ENCODE measurements around the gene MIF. TPM values are rescaled to one million over a fixed set of nuclear protein-coding genes. Genes with fewer than 3 reads are reported as not detected.
"Not testable (repeated sequence)": the region's sequence is repeated elsewhere in the genome, so short reads cannot be mapped to it uniquely, and the experiment has no call there.

Gene MIF
- total and polyA plus RNA-seq, 2 donors, result 70.1 to 528 TPM

DNA sequence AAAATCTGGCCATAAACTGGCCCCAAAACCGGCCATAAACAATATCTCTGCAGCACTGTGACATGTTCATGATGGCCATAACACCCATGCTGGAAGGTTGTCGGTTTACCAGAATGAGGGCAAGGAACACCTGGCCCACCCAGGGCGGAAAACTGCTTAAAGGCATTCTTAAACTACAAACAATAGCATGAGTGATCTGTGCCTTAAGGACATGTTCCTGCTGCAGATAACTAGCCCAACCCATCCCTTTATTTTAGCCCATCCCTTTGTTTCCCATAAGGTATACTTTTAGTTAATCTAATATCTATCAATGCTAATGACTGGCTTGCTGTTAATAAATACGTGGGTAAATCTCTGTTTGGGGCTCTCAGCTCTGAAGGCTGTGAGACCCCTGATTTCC, 6.0 kb downstream of the MIF start:
- H3K27ac ChIP-seq (ENCODE audit: low read depth); H3K4me3 ChIP-seq (ENCODE audit: low read depth, low read length); DNase-seq (ENCODE audit: extremely low spot score); H3K36me3 ChIP-seq (ENCODE audit: insufficient read depth); H3K4me1 ChIP-seq (ENCODE audit: insufficient read depth): not testable (repeated sequence)
- 73% methylated on average over 4 of the region's 4 CpGs for WGBS

DNA sequence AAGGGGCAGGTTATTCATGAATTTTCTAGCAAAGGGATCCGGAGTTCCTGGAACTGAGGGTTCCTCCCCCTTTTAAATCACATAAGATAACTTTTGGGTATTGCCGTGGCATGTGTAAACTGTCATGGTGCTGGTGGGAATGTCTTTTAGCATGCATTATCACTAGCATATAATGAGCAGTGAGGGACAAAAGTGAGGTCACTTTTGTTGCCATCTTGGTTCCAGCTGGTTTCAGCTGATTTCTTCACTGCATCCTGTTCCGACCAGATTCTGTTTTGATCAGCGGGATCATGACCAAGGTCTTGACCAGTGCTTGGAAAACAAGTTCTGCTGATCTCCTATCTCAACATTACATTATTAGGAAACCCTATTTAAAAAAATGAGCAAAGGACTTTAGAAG, 7.4 kb downstream of the MIF start:
- Histone ChIP-seq H3K27ac (ENCODE audit: low read depth) (no peak overlapping the region), H3K36me3 (ENCODE audit: insufficient read depth) (peaks cover 3% of the 10 kb centered on the region), H3K4me1 (ENCODE audit: insufficient read depth) (no peaks in the 10 kb centered on the region), H3K4me3 (ENCODE audit: low read depth, low read length) (no peak overlapping the region)
- 84% methylated on average over 4 of the region's 4 CpGs for WGBS
- no peak for DNase-seq (ENCODE audit: extremely low spot score)

DNA sequence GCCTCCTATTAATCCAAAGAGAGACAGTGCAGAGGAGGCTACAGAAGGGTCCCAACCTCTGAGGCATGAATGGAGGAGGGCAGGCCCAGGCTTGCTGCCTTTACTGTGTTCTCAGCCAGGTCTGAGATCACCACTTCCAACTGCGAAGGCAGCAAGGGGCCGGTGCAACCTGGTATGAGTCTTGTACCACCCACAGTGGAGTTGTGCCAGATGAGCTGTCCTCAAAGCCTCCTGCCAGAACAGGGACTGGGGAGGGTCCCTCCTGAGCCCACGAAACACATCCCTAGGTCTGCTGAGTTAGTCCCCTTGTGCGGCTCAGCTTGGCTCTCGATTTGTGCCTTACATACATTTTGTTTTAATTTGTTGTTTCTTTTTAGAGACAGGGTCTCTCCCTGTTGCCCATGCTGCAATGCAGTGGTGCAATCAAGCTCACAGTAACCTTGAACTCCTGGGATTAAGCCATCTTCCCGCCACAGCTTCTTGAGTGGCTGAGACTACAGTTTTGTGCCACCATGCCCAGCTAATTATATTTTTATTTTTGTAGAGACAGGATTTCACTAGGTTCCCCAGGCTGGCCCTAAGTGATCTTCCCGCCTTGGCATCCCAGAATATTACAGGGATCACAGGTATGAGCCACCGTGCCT, 9.3 kb downstream of the MIF start:
- WGBS, result 85% methylated on average over 8 of the region's 8 CpGs
- Histone ChIP-seq H3K4me3 (ENCODE audit: low read depth, low read length) (no peak overlapping the region), H3K36me3 (ENCODE audit: insufficient read depth) (no peaks in the 10 kb centered on the region), H3K4me1 (ENCODE audit: insufficient read depth) (no peaks in the 10 kb centered on the region), H3K27ac (ENCODE audit: low read depth) (no peak overlapping the region)
- peak; percentile 29 for DNase-seq (ENCODE audit: extremely low spot score)

DNA sequence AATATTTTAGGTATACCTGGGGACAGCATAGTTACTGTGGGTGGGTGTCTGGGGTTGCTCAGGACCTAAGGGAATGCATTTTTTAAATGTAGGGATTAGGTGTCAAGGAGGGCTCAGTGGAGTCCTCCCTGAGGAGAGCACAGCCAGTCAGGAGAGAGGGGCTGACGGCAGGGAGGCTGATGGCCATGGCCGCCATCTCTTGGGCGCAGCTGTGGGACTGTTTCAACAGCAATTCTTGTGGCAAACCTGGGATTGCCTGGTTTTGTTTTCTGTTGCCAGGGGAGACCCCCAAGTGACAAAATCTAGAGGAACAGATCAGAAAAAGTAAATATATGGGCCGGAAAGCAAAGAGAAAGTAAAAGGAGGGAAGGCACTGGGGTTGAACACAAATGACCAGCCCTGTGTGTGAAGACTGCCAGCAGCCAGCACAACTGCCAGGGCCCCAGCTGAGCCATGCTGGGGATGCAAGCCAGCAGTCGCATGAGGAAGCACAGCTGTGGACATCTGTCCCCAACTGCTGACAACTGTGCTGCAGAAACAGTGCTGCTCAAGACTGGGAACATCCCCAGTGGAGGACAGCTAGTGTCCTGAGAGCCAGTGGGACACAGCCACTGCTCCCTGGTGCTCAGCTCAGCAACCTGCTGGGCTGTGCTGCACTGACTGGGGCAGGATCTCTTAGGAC, 10.5 kb downstream of the MIF start:
- no peak overlapping the region for H3K4me3 ChIP-seq (ENCODE audit: low read depth, low read length)
- H3K27ac ChIP-seq (ENCODE audit: low read depth), result no peak overlapping the region
- no peaks in the 10 kb centered on the region for H3K4me1 ChIP-seq (ENCODE audit: insufficient read depth)
- H3K36me3 ChIP-seq (ENCODE audit: insufficient read depth), result no peaks in the 10 kb centered on the region
- 67% methylated on average over 5 of the region's 5 CpGs for WGBS
- no peak for DNase-seq (ENCODE audit: extremely low spot score)

DNA sequence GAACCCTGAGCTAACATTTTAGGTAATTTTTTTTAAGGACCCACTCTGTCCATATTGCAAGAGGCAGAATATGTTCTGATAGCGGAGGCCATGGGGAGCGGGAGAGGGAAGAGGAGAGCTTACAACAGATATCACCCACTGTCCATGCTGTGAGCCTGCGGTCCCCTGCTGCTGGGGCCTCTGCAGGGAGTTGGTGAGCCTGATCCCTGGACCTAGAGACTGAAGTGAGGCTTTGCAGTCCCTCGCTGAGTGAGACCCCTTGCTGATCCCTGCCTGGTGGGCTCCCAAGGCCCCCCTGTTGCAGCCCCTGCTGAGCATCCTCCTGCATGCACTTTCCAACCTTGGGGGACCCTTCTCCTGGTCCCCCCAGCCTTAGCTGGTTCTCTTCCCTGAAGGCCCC, 12.5 kb downstream of the MIF start:
- no peak for DNase-seq (ENCODE audit: extremely low spot score)
- H3K27ac ChIP-seq (ENCODE audit: low read depth), result no peak overlapping the region
- 93% methylated on average over 4 of the region's 4 CpGs for WGBS
- H3K36me3 ChIP-seq (ENCODE audit: insufficient read depth), result no peaks in the 10 kb centered on the region
- H3K4me3 ChIP-seq (ENCODE audit: low read depth, low read length), result no peak overlapping the region
- H3K4me1 ChIP-seq (ENCODE audit: insufficient read depth), result no peaks in the 10 kb centered on the region

DNA sequence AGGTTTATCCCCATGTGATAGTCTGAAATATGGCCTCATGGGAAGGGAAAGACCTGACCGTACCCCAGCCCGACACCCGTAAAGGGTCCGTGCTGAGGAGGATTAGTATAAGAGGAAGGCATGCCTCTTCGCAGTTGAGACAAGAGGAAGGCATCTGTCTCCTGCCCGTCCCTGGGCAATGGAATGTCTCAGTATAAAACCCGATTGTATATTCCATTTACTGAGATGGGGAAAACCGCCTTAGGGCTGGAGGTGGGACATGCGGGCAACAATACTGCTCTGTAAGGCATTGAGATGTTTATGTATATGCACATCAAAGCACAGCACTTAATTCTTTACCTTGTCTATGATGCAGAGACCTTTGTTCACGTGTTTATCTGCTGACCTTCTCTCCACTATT, 13.2 kb downstream of the MIF start:
- not testable (repeated sequence) for H3K27ac ChIP-seq (ENCODE audit: low read depth); H3K4me3 ChIP-seq (ENCODE audit: low read depth, low read length); DNase-seq (ENCODE audit: extremely low spot score); H3K4me1 ChIP-seq (ENCODE audit: insufficient read depth); H3K36me3 ChIP-seq (ENCODE audit: insufficient read depth)
- 50% methylated on average over 10 of the region's 10 CpGs for WGBS

DNA sequence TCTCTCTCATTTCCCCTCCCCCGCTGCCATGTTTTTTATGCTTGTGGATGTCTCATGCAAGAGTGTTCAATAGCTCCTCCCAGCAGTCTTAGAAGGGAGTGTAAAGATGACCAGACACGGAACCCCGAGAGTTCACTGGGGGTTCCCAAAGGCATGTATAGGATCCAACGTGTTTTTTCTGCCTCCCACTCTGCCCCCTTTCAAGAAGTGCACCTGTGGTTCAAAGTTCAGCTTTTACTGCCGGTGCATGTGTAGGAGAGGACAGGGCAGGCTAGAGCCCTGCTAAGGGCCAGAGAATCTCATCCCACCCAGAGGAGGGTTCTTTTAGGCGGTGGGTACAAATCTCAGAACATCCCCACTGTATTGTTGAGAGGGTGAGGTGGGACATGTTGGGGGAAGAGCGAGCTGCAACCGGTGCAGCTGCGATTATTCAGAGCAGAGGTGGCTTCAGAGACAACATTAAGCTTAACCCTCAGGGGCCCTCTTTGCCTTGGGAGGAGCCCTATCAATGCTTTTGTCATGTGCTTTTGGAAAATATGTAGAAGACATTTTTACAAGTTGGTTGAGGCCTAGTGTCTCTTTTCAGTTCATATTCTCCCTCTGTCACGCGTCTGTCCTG, 14.5 kb downstream of the MIF start:
- no peaks in the 10 kb centered on the region for H3K36me3 ChIP-seq (ENCODE audit: insufficient read depth)
- peak; percentile 28 for DNase-seq (ENCODE audit: extremely low spot score)
- WGBS, result 48% methylated on average over 11 of the region's 11 CpGs
- H3K4me3 ChIP-seq (ENCODE audit: low read depth, low read length), result no peak overlapping the region
- H3K4me1 ChIP-seq (ENCODE audit: insufficient read depth), result no peaks in the 10 kb centered on the region
- no peak overlapping the region for H3K27ac ChIP-seq (ENCODE audit: low read depth)

DNA sequence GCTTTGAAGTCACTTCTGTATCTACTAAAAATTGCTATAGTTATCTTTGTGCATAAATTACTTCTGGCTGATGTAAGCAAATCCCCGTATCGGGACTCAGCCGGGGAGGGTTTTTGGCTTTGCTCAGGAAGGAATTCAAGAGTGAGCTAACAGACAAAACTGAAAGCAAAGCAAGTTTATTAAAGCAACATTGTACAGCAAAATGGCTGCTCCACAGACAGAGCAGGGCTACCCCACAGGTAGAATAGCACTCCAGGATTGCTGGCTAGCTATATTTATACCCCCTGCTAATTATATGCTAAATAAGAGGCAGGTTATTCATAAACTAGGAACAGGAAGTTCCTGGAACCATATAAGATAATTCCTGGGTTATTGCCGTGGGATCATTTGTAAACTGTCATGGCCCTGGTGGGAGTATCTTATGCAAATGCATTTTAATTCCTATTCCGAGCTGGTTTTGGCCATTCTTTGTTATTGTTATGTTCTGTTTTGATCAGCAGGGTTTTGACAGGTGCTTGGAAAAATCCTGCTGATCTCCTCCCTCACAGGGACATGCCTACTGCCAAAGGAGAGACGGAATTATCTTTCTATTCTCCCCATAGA, 15.2 kb downstream of the MIF start:
- Histone ChIP-seq H3K27ac (ENCODE audit: low read depth) (no peak overlapping the region), H3K4me3 (ENCODE audit: low read depth, low read length) (no peak overlapping the region), H3K36me3 (ENCODE audit: insufficient read depth) (no peaks in the 10 kb centered on the region), H3K4me1 (ENCODE audit: insufficient read depth) (no peaks in the 10 kb centered on the region)
- DNase-seq (ENCODE audit: extremely low spot score), result peak; percentile 52
- WGBS, result 20% methylated on average over 6 of the region's 6 CpGs

DNA sequence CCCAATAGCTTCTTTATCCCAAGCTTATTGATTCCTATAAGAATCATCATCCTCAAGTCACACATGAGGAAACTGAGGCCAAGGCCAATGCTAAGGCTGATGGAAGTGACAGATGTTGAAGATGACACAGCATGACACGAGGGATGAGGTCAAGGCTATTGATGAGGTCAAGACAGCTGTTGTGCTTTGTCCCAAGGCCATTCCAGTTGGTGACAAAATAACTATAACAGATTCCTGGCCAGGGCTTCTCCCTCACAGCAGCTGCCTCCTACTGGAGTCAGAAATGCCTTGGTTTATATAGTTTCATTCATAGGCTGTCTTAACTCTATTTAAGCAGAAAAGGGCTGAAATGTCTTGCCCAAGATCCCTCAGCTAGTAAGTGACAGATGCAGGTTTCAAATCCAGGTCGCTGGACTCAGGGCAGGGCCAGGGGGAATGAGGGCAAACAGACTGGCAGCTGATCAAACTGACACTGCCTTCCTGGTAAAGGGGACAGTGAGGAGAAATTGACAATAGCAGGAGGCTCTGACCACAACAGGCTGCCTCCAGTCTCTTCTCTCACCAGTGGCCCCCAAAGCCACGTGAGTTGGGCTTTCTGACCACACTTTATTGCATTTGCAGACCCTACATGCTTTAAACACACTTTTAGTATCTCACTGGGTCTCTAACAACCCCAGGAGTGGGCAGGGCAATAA, 16.5 kb downstream of the MIF start:
- Histone ChIP-seq H3K4me3 (ENCODE audit: low read depth, low read length) (no peak overlapping the region), H3K4me1 (ENCODE audit: insufficient read depth) (no peaks in the 10 kb centered on the region), H3K36me3 (ENCODE audit: insufficient read depth) (no peaks in the 10 kb centered on the region), H3K27ac (ENCODE audit: low read depth) (no peak overlapping the region)
- no peak for DNase-seq (ENCODE audit: extremely low spot score)
- WGBS, result 89% methylated on average over 3 of the region's 3 CpGs

DNA sequence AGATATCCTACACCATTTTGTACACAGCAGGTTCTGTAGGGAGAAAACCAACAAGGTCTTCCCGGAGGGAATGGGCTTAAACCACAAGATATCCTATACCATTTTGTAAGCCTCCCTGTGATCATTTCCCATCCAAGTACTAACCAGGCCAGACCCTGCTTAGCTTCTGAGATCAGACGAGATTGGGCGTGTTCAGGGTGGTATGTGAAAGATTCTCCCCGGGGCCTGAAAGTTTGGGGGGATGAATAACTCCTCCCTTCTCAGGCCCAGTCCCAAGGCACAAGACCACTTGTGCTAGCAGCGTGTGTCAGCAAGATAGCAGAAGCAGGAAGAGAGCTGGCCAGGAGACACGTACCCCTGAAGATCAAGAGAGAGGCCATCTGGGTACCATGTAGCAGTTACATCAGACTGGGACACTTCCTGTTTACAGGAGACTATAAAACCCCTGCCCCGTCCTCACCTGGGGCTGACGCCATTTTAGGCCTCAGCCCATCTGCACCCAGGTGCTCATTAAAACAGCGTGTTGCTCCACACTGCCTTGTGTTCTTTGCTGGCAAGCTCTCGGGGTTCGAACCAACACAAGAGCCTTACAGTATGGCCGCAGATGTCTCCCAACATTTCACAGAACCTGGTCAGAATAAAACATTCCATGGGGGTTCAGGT, 17.3 kb downstream of the MIF start:
- H3K4me3 ChIP-seq (ENCODE audit: low read depth, low read length), result no peak overlapping the region
- WGBS, result 86% methylated on average over 12 of the region's 12 CpGs
- no peak overlapping the region for H3K27ac ChIP-seq (ENCODE audit: low read depth)
- DNase-seq (ENCODE audit: extremely low spot score), result no peak
- H3K36me3 ChIP-seq (ENCODE audit: insufficient read depth), result no peaks in the 10 kb centered on the region
- H3K4me1 ChIP-seq (ENCODE audit: insufficient read depth), result no peaks in the 10 kb centered on the region

DNA sequence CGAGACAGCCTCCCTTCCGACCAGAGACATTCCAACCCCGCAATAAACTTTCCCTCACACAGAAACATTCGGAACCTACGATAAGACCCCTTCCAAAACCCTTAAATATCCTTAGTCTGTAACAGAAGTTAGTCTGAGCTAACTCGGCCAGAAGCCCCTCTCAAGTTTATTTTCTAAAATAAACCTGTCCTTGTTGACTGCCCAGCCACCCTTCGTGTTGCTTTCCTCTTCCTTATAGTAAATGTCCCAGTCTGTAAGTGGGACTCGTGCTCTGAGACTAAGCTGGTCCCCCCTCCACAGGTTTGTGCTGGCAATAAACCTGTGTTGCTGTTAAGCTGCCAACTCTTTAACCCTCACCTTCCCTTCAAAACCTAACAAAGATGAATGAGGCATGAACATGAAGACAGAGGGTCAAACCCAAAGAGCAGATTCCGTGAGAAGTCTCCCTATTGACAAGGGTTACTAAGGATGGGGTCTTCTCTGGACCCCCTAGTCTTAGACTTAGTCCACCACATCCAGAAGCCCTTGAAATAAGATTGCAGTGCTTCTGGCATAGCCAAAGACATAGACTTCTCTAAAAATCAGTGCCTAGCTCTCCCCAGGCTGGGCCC, 18.2 kb downstream of the MIF start:
- no peaks in the 10 kb centered on the region for H3K4me1 ChIP-seq (ENCODE audit: insufficient read depth)
- no peak overlapping the region for H3K4me3 ChIP-seq (ENCODE audit: low read depth, low read length)
- DNase-seq (ENCODE audit: extremely low spot score), result no peak
- H3K27ac ChIP-seq (ENCODE audit: low read depth), result no peak overlapping the region
- no peaks in the 10 kb centered on the region for H3K36me3 ChIP-seq (ENCODE audit: insufficient read depth)
- WGBS, result 73% methylated on average over 9 of the region's 9 CpGs

DNA sequence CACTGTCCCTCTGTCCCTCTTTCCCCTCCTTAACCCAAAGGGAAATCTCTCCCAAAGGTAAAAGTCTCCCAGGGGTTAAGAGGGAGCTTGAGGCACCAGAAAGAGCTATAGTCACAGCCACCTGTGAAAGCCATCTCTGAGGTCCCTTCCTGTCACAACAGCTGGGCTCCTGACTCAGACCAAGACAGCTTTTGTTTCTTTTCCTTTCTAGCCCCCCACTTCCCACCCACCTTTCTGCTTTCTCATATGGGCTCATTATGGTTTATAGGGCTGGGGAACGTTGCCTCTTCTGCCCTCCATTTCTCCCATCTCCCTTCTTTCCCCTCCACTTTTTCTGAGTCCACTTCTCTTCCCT, 19.1 kb downstream of the MIF start:
- Histone ChIP-seq H3K4me3 (ENCODE audit: low read depth, low read length) (peak overlapping the region; percentile 43), H3K27ac (ENCODE audit: low read depth) (peak overlapping the region; percentile 85), H3K4me1 (ENCODE audit: insufficient read depth) (no peaks in the 10 kb centered on the region), H3K36me3 (ENCODE audit: insufficient read depth) (no peaks in the 10 kb centered on the region)
- 0% methylated on average over 1 of the region's 1 CpG for WGBS
- no peak for DNase-seq (ENCODE audit: extremely low spot score)

Data from urinary bladder (tissue), 4 donors.